GM12891 (cell line): ENCODE data around the gene UBL4B.

ENCODE experiments used
- PAX5 ChIP-seq: IDR thresholded peaks from 2 replicates; pipeline ENCODE4 v1.6.1; 2011; ENCODE audit warnings: low read length, moderate library complexity, mild to moderate bottlenecking; ENCODE audit not compliant: insufficient read depth, severe bottlenecking
- POLR2A ChIP-seq: IDR thresholded peaks from 2 replicates; pipeline ENCODE4 v1.6.1; 2011; ENCODE audit warnings: low read depth, low read length, control low read depth
- POLR2AphosphoS5 ChIP-seq: IDR thresholded peaks from 2 replicates; pipeline ENCODE4 v1.6.1; 2011; ENCODE audit warnings: low read depth, low read length, control low read depth
- POU2F2 ChIP-seq: IDR thresholded peaks from 2 replicates; pipeline ENCODE4 v1.6.1; 2011; ENCODE audit warnings: low read depth, mild to moderate bottlenecking, control low read depth, low read length, moderate library complexity
- SPI1 ChIP-seq: IDR thresholded peaks from 2 replicates; pipeline ENCODE4 v1.6.1; 2011; ENCODE audit warnings: low read depth, low read length, control low read depth
- TAF1 ChIP-seq: IDR thresholded peaks from 2 replicates; pipeline ENCODE4 v1.6.1; 2011; ENCODE audit warnings: low read depth, low read length, control low read depth

DNA sequence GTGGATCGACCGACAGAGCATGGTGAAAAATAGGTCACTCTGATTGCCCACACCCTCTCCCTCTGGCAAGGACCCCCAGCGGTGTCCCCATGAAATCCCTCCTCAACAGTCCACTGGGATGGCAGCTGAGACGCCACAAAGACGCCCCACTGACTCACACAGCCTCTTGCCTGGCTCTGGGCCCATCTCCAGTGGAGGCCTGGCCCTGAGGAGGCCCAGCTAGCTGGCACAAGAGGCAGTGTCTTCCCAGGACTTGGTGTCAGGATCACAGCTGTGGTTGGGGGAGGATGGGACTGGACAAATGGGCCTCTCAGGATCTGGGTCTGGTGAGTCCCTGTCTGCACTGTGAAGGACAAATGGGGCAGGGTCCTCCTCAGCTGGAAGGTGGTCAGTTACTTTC, 46.4 kb upstream of the UBL4B start:
- TF ChIP-seq POLR2AphosphoS5 (no peak), PAX5 (no peak), POLR2A (no peak), TAF1 (no peak), SPI1 (no peak), POU2F2 (no peak)
